ENCODE results near the gene UBL4B.

DNA sequence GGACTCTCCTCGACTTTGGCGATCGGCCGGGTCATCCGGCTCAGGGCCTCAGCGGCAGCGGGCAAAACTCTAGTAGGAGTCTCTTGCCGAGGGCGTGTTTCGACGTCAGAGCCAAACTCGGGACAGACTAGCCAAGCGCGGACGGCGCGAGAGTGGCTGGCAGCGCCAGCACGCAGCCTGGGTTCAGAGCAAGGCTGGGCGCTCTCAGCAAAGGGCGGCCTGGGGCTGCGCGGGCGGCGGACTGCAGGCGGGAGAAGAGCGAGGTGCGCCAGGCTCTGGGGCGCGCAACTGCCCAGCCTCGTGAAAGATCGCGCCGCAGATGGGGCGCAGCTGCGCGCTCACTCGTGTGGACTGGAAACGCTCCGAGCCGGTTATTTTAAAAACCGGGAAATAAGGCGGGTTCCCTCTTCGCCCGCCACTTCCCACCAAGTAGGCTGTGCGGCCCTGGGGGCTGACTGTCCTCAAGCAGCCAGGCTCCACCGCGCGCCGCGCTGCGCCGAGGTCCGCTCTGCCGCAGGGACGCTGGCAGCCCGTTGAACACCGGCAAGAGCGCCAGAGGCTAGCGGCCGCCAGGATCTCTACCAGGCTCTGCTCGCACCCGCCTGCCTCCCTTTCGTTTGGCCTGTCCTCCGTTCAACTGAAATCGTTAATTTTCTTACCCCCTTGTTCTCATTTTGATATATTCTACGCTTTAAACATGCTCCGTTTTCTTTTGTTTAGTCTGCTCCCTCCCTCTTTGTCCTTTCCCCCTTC is 44.2 kb upstream of the UBL4B start:
- no peak for TF ChIP-seq EP300 (IDR thresholded peaks at IDR 0.05; ENCODE audit: low read depth)
- TF ChIP-seq POLR2AphosphoS5 (IDR thresholded peaks at IDR 0.05): no peak
